GM19240 (cell line): Measurements from ENCODE around the gene CDNF.

Experiments used
- DNase-seq: peaks from one replicate; pipeline ENCODE4 v3.0.0; 2011; ENCODE audit warnings: low spot score; ENCODE audit not compliant: insufficient read length

The CDNF gene

GRCh38 chr10:14798636-14799035 is 39.2 kb downstream of the CDNF start:
- DNase-seq, result no peak

- DNase-seq, result no peak
These were observed 49.9 kb downstream of the CDNF start for GRCh38 chr10:14787938-14788337.

DNA sequence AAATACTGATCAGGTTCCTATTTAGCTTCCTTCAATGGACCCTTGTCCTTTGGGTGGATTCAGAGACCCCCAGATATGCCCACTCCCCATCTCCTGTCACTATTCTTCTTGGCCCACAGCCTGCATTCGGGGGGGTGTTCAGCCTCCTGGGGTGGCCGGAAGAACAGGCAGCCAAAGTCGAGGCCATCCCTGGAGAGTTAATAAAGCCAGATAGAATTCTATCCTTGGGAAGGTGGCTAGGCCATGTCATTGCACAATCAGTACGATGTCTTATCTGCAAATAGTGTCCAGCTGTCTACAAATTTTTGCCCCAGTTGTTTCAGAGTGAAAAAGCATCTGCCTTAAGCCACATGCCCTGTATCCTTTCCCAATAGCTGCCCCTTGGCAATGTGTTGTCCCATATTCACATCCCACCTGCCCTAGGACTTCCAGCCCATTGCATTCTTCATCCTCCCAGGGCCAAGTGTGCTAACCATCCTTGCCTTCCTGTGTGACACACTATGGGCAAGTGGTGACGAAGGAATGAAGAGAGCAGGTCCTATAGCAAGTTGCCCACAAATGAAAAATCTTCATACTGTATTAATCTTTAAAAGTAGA is 53.3 kb downstream of the CDNF start:
- no peak for DNase-seq

DNA sequence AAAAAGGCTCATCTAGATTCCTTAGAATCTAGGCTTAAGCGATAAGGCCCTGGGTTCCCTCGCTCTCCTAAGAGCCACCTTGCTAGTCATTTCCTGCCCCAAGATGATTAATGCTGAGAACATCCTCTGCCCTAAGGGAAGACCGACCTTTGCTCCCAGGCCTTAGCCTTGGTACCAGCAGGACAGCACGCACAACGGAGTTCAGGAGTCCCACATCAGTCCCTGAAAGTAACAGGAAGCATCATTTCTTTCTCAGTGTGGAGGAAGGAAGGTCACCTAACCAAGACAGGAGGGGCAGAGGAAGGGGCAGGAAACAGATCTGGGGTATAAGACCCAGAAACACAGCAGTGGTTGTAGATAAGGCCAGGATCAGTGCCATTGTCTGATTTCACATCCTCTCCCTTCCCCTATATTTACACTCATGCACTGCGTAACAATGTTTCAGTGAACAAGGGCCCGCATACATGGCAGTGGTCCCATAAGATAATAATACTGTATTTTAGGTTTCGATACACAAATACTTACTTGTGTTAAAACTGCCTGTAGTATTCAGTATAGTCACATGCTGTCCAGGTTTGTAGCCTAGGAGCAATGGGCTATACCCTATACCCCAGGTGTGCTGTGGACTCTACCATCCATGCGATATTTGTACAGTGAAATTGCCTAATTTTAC is 55.0 kb downstream of the CDNF start:
- DNase-seq, result no peak

- no peak for DNase-seq
These were observed 56.1 kb downstream of the CDNF start for GRCh38 chr10:14781763-14782162.

GRCh38 chr10:14779001-14779651 is 58.7 kb downstream of the CDNF start:
- no peak for DNase-seq

GRCh38 chr10:14776546-14776945 is 61.3 kb downstream of the CDNF start:
- no peak for DNase-seq

- no peak for DNase-seq
These were observed 62.2 kb downstream of the CDNF start for GRCh38 chr10:14775656-14776055.

DNA sequence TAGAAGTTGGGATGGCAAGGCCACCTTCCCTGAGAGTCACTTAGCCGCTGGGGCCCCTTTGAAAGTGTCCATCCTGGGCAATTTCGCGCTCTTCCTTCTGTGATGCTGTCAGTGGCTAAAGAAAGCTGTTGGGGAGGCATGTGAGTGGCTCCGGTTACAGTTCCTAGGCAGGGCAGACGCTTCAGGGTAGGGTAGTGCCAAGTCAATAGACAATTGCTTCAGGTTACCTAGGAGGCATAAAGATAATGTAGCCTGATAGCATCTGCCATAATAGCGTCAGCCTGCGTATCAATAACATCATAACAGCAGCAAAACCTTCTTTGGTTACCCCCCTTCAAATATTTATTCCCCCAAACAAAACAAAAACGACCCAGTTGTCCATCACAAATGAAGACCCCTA is 63.0 kb downstream of the CDNF start, which contains the start of gene FAM107B:
TSS of gene FAM107B (minus strand) at position 101 of the 400 bp plus-strand sequence. CDS start 234 bp downstream, outside the sequence.
- DNase-seq, result no peak

DNA sequence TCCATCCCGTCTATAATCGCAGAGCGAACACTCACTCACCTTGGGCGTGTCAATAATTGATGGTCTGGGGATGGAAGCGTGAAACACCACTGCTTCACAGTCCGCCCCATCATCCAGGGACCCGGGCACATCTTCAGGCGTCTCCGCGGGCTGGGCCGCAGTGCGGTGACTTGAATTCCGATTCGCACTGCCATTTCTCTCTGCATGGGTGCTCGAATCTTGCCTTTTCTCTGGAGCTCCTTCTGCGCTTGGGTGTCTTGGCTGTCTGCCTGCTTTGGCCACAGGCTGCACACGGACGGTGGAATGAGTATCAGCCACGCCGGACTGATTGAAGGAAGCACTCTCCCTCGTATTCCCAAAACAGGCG is 63.6 kb downstream of the CDNF start:
- DNase-seq, result no peak

- no peak for DNase-seq
These were observed 64.2 kb downstream of the CDNF start for GRCh38 chr10:14773551-14774213.

DNA sequence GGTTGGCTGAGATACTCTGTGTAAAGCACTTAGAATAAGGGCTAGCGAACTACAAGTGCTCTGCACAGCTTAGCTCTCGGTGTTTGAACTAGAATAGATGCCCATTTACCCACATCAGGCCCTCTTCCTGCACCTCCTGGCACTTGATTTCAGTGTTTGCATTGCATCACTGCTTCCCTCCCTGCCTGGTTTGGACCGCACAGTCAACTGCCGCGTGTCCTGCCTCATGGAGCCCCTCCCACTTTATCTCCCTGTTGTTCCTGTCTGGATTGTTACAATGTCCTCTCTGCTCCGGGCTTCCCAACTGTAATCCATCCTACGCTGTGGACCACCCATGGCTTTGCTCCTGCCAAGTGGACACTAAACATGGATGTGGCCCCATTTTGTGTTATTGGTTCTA is 65.4 kb downstream of the CDNF start:
- no peak for DNase-seq

- no peak for DNase-seq
These were observed 66.9 kb downstream of the CDNF start for GRCh38 chr10:14770927-14771326.
